GM12872 (cell line): ENCODE measurements around the gene LPP.

Source experiments
- CTCF ChIP-seq: IDR thresholded peaks from 3 replicates; pipeline ENCODE4 v1.5.1; 2011; ENCODE audit warnings: low read depth, mild to moderate bottlenecking, low read length, moderate library complexity; ENCODE audit not compliant: insufficient read depth

The LPP gene

GRCh38 chr3:188390775-188391443 lies 237.0 kb downstream of the LPP start:
- TF ChIP-seq CTCF, result no peak

- no peak for TF ChIP-seq CTCF
Observed at GRCh38 chr3:188391592-188391991, 237.6 kb downstream of the LPP start.

GRCh38 chr3:188392076-188392475 lies 238.1 kb downstream of the LPP start:
- no peak for TF ChIP-seq CTCF

- TF ChIP-seq CTCF, result no peak
Observed at GRCh38 chr3:188394623-188395022, 240.7 kb downstream of the LPP start.

- no peak for TF ChIP-seq CTCF
Observed at GRCh38 chr3:188396251-188396650, 242.3 kb downstream of the LPP start.

GRCh38 chr3:188396900-188397299 lies 242.9 kb downstream of the LPP start:
- no peak for TF ChIP-seq CTCF

- no peak for TF ChIP-seq CTCF
Observed at GRCh38 chr3:188397766-188398705, 244.1 kb downstream of the LPP start.
